PC-3 (cell line): ENCODE data around the gene BMPR1A.

ENCODE experiments used
- EZH2 ChIP-seq: fragments of 300-600 bp; sonication (generic); IDR thresholded peaks from one replicate; pipeline ENCODE4 v1.6.1; 2017; ENCODE audit warnings: antibody characterized with exemption, mild to moderate bottlenecking, low read length; ENCODE audit not compliant: unreplicated experiment
- EZH2phosphoT487 ChIP-seq: fragments of 300-600 bp; sonication (generic); IDR thresholded peaks from 2 replicates; pipeline ENCODE4 v1.6.1; 2018; ENCODE audit warnings: mild to moderate bottlenecking, antibody characterized with exemption, low read length, borderline replicate concordance
- TF ChIP-seq, protein P1 (sequence below): fragments of 300-600 bp; sonication (generic); conservative IDR thresholded peaks from 2 replicates; pipeline ENCODE4 v1.5.1; 2017; ENCODE audit warnings: antibody characterized with exemption, low read depth, mild to moderate bottlenecking, low read length

- TF ChIP-seq, protein P1, sequence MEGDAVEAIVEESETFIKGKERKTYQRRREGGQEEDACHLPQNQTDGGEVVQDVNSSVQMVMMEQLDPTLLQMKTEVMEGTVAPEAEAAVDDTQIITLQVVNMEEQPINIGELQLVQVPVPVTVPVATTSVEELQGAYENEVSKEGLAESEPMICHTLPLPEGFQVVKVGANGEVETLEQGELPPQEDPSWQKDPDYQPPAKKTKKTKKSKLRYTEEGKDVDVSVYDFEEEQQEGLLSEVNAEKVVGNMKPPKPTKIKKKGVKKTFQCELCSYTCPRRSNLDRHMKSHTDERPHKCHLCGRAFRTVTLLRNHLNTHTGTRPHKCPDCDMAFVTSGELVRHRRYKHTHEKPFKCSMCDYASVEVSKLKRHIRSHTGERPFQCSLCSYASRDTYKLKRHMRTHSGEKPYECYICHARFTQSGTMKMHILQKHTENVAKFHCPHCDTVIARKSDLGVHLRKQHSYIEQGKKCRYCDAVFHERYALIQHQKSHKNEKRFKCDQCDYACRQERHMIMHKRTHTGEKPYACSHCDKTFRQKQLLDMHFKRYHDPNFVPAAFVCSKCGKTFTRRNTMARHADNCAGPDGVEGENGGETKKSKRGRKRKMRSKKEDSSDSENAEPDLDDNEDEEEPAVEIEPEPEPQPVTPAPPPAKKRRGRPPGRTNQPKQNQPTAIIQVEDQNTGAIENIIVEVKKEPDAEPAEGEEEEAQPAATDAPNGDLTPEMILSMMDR: no peak; the same call in 1 of the 2 replicates
- TF ChIP-seq EZH2phosphoT487 (no peak), EZH2 (no peak)
Measured at GRCh38 chr10:86757113-86757972, 924 bp downstream of the BMPR1A start.
